ENCODE data around the gene SCLY.

The SCLY gene

DNA sequence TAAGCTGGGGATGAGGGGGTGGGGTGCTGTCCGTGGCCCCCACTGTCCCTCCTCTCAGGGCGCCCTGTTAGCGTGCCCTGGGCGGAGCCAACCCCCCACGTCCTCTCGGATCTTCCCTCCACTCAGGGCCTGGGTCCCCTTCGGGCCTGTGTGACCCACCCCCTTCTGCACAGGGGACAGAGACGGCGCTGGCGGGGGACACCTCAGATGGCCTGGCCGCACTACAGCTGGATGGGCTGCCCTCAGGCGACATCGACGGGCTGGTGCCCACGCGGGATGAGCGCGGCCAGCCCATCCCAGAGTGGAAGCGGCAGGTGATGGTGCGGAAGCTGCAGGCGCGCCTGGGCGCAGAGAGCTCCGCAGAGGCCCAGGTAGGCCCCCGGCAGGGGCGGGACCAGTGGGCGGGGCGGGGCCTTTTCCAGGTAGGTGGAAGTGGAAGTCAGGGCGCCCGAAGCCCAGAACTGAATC is 67.8 kb downstream of the SCLY start:
- Histone ChIP-seq H3K36me3 (ENCODE audit: control insufficient read depth, insufficient read depth, low read length) (no peaks in the 10 kb centered on the region), H3K4me1 (ENCODE audit: control insufficient read depth, insufficient read depth, low read length, poor library complexity, severe bottlenecking) (no peaks in the 10 kb centered on the region), H3K4me3 (ENCODE audit: extremely low read depth, insufficient read depth, low read length, poor library complexity, severe bottlenecking) (no peak overlapping the region), H3K9me3 (ENCODE audit: control insufficient read depth, low read length) (no peaks in the 10 kb centered on the region), H3K27ac (ENCODE audit: low read depth, low read length, severe bottlenecking) (no peak overlapping the region)
- WGBS, 2 experiments (ENCODE audit: insufficient coverage in 2 of 2) = 86 to 93% methylated on average over 21 to 24 of the region's 30 CpGs

DNA sequence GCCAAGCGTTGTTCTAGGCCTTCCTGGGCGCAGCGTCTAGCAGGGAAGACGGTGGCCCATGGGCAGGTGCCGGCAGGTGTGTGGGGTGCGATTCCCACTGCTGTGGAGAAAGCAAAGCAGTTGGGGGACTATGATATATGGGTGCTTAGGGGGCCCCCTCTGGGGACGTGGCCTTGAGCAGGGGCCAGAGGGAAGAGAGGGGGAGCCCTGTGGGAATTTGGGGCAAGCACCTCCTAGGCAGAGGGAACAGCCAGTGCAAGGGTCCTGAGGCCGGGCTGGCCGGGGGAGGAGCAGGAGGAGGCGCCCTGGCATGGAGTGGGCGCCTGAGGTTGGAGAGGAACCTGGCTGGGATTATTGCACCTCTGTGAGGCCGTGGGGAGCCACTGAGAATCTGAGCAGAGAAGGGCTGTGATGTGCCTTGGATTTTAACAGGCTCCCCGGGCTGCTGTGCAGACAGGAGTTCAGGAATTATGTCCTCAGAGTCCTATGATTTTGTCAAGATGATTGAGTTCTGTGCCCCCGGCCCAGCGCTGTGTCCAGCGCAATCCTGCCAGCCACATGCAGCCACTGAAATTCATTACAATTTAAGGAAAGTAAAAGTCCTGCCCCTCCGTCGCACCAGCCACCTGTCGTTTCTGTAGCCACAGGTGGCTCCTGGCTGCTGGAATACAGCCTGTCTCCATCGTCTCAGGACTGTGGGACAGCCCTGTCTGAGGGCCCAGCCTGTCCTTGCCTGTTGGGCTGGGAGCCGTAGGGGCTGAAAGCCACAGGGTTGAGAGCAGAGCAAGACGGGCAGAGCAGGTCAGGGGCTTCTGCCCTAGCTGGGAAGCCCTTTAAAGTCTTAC is 68.6 kb downstream of the SCLY start:
- Histone ChIP-seq H3K36me3 (ENCODE audit: control insufficient read depth, insufficient read depth, low read length) (no peaks in the 10 kb centered on the region), H3K9me3 (ENCODE audit: control insufficient read depth, low read length) (no peaks in the 10 kb centered on the region), H3K27ac (ENCODE audit: low read depth, low read length, severe bottlenecking) (no peak overlapping the region), H3K4me3 (ENCODE audit: extremely low read depth, insufficient read depth, low read length, poor library complexity, severe bottlenecking) (no peak overlapping the region), H3K4me1 (ENCODE audit: control insufficient read depth, insufficient read depth, low read length, poor library complexity, severe bottlenecking) (no peaks in the 10 kb centered on the region)
- WGBS, 2 experiments (ENCODE audit: insufficient coverage in 2 of 2) = 92 to 94% methylated on average over 20 to 22 of the region's 22 CpGs

DNA sequence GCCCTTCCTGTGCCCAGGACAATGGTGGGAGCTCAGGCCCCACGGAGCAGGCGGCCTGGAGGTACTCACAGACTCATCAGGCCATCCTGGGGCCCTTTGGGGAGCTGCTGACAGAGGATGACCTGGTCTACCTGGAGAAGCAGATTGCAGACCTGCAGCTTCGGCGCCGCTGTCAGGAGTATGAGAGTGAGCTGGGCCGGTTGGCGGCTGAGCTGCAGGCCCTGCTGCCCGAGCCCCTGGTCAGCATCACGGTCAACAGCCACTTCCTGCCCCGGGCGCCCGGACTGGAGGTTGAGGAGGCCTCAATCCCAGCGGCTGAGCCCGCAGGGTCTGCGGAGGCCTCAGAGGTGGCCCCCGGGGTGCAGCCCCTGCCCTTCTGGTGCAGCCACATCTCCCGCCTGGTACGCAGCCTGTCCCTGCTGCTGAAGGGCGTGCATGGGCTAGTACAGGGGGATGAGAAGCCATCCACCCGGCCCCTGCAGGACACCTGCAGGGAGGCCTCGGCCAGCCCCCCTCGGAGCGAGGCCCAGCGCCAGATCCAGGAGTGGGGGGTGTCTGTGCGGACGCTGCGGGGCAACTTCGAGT is 69.4 kb downstream of the SCLY start:
- Histone ChIP-seq H3K9me3 (ENCODE audit: control insufficient read depth, low read length) (no peaks in the 10 kb centered on the region), H3K4me1 (ENCODE audit: control insufficient read depth, insufficient read depth, low read length, poor library complexity, severe bottlenecking) (no peaks in the 10 kb centered on the region), H3K4me3 (ENCODE audit: extremely low read depth, insufficient read depth, low read length, poor library complexity, severe bottlenecking) (no peak overlapping the region), H3K27ac (ENCODE audit: low read depth, low read length, severe bottlenecking) (no peak overlapping the region), H3K36me3 (ENCODE audit: control insufficient read depth, insufficient read depth, low read length) (no peaks in the 10 kb centered on the region)
- WGBS, 2 experiments (ENCODE audit: insufficient coverage in 2 of 2) = 89 to 93% methylated on average over 26 to 27 of the region's 28 CpGs

DNA sequence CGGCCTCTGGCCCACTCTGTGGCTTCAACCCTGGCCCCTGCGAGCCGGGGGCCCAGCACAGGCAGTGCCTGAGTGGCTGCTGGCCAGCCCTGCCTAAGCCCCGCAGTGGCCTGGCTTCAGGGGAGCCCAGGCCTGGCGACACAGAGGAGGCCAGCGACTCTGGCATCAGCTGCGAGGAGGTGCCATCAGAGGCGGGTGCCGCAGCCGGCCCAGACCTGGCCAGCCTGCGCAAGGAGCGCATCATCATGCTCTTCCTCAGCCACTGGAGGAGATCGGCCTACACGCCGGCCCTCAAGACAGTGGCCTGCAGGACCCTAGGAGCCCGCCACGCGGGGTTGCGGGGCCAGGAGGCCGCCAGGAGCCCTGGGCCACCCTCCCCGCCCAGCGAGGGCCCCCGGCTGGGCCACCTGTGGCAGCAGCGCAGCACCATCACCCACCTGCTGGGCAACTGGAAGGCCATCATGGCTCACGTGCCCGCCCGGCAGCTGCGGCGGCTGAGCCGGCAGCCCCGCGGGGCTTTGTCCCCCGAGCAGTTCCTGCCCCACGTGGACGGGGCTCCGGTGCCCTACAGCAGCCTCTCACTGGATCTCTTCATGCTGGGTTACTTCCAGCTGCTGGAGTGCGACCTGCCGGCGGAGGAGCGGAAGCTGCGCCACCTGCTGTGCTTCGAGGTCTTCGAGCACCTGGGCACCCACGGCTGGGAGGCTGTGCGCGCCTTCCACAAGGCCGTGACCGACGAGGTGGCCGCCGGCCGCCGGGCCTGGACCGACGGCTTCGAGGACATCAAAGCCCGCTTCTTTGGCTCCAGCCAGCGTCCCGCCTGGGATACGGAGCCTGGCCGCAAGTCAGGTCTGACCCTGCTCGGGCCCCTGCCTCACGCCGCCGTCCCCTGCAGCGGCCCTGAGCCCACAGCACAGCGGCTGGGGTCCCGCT is 70.2 kb downstream of the SCLY start:
- H3K27ac ChIP-seq (ENCODE audit: low read depth, low read length, severe bottlenecking) = no peak overlapping the region
- 93 to 94% methylated on average over 51 to 67 of the region's 68 CpGs for WGBS, 2 experiments (ENCODE audit: insufficient coverage in 2 of 2)
- H3K4me3 ChIP-seq (ENCODE audit: extremely low read depth, insufficient read depth, low read length, poor library complexity, severe bottlenecking) = no peak overlapping the region
- no peaks in the 10 kb centered on the region for H3K4me1 ChIP-seq (ENCODE audit: control insufficient read depth, insufficient read depth, low read length, poor library complexity, severe bottlenecking)
- H3K9me3 ChIP-seq (ENCODE audit: control insufficient read depth, low read length) = no peaks in the 10 kb centered on the region
- no peaks in the 10 kb centered on the region for H3K36me3 ChIP-seq (ENCODE audit: control insufficient read depth, insufficient read depth, low read length)

DNA sequence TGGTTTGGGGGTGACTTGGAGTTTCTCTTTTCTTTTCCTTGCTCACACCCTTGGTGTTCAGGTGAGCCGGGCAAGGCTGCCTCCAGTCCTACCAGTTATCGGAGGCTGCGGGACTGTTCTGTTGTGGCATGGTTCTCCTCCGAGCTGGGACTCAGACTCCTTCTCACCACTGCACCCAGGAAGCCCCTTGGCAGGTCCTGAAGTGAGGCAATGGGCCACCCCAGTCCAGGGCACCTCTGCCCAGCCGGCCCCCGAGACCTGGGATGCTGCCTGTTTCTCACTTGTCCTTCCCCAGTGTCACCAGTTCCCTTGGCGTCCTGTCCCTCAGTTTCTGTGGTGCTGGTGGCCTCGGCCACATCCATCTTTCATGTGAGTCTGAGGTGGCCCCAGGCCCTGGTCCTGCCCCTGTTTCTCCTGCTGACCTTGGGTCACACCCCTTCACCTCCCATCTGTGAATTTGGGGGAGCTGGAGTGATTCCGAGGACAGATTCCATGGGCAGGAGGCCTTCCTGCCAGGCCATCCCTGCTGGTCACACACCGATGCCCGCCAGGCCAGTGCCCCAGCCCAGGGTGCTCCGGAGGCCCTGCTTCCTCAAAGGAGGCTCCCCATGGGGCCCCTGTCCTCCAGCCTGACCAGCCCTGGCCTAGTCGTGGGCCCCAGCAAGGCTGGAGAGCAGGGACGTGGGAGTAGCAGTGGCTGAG is 71.1 kb downstream of the SCLY start:
- no peaks in the 10 kb centered on the region for H3K36me3 ChIP-seq (ENCODE audit: control insufficient read depth, insufficient read depth, low read length)
- H3K27ac ChIP-seq (ENCODE audit: low read depth, low read length, severe bottlenecking) = no peak overlapping the region
- WGBS, 2 experiments (ENCODE audit: insufficient coverage in 2 of 2) = 87 to 89% methylated on average over 10 to 14 of the region's 14 CpGs
- H3K4me1 ChIP-seq (ENCODE audit: control insufficient read depth, insufficient read depth, low read length, poor library complexity, severe bottlenecking) = no peaks in the 10 kb centered on the region
- H3K4me3 ChIP-seq (ENCODE audit: extremely low read depth, insufficient read depth, low read length, poor library complexity, severe bottlenecking) = no peak overlapping the region
- H3K9me3 ChIP-seq (ENCODE audit: control insufficient read depth, low read length) = no peaks in the 10 kb centered on the region

DNA sequence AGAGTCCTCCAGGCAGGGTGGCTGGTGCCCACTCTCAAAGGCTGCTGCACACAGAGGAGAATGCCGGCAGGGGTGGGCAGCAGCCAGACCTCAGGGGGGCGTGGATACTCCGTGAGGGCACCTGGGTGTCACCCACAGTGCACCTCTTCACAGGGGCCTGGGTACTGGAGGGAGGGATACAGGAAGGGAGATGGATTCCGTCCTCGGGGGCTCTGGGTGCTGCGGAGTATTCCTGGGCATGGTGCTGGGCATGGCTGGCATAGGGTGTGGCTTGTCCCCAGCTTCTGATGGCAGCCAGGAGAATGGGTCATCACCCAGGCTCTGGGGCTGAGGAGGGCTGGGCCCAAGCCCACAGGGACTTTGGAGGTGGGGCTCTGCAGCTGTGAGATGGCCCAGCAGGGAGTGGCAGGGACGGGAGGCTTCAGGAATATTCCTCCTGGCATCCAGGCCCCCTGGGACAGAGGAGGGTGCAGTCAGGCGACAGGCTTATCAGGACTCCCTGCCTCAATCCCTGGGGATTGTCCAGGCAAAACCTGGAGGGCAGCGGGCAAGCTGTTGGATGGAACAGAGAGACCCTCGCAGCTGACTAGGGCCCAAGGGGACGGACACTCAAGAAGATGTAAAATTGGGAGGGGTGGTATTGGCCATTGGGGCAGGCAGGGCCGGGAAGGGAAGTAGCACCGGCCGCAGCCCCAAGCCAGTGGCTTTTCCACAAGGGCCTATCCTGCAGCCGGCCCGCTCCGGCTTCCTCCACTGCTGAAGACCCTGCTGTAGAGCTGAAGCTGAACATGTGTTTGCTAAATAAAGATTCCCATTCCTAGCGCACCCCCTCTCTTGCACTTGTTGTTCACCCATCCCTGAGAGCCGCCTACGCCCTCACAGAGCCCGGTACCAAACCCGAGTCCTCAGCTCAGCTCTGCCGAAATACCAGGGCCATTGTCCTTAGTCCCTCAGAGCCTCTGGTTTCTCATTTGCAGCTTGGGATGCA is 72.0 kb downstream of the SCLY start:
- Histone ChIP-seq H3K9me3 (ENCODE audit: control insufficient read depth, low read length) (no peaks in the 10 kb centered on the region), H3K27ac (ENCODE audit: low read depth, low read length, severe bottlenecking) (no peak overlapping the region), H3K4me3 (ENCODE audit: extremely low read depth, insufficient read depth, low read length, poor library complexity, severe bottlenecking) (no peak overlapping the region), H3K36me3 (ENCODE audit: control insufficient read depth, insufficient read depth, low read length) (no peaks in the 10 kb centered on the region), H3K4me1 (ENCODE audit: control insufficient read depth, insufficient read depth, low read length, poor library complexity, severe bottlenecking) (no peaks in the 10 kb centered on the region)
- 90% methylated on average over 19 to 23 of the region's 23 CpGs for WGBS, 2 experiments (ENCODE audit: insufficient coverage in 2 of 2)

DNA sequence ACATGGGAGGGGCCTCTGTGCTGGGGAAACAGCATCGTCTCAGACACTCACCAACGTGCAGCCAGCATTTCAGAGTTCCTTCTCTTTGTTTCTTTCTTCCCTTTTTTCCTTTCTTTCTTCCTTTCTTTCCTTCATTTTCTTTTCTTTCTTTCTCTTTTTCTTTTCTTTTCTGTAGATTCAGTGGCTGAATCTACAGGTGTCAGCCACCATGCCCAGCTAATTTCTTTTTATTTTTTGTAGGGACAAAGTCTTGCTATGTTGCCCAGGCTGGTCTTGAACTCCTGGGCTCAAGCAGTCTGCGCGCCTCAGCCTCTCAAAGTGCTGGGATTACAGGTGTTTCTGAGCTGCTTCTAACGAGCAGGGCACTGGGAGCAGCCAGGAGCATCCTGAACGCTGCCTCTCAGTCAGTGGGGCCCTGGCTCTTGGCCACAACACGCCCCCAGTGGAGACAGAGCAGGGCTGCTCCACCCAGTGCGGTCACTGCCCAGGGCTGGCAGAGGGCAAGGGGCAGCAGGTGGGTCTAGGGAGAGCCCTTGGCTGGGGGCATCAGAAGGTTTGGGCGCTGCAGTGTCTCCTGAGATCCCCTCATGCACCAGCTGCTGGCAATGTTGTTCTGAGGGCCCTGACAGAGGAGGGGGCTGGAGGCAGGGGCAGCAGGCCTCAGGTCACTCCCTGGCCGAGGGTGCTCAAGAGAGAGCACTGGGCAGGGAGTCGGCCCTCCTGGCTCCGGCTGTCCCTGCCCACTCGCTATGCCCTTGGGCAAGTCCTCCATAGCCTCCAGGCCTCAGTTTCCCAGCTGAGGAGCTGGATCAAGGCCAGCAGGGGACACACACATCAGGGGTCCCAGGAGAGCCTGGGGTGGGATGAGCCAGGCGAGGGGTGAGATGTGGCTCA is 72.9 kb downstream of the SCLY start:
- WGBS, 2 experiments (ENCODE audit: insufficient coverage in 2 of 2) = 79 to 80% methylated on average over 13 to 14 of the region's 14 CpGs
- no peak overlapping the region for H3K4me3 ChIP-seq (ENCODE audit: extremely low read depth, insufficient read depth, low read length, poor library complexity, severe bottlenecking)

DNA sequence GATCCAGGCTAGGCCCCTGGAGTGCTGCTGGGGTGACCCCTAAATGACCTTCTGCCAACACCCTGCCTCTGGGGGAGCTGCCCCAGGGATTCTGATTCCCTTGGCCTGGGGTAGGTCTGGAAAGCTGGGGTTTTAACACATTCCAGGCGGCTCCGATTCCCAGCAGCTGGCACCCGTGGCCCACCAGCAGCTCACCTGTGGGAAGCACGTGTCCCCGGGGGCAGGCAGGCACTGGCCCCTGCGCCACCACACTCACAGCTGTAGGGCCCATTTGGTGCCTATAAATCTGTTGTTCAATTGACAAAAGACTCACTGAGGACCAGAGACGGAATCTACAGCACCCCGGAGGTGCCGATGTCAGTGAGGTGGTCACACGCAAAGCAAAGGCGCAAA is 73.6 kb downstream of the SCLY start:
- H3K4me3 ChIP-seq (ENCODE audit: extremely low read depth, insufficient read depth, low read length, poor library complexity, severe bottlenecking) = no peak overlapping the region
- H3K27ac ChIP-seq (ENCODE audit: low read depth, low read length, severe bottlenecking) = no peak overlapping the region
- H3K9me3 ChIP-seq (ENCODE audit: control insufficient read depth, low read length) = no peaks in the 10 kb centered on the region
- H3K4me1 ChIP-seq (ENCODE audit: control insufficient read depth, insufficient read depth, low read length, poor library complexity, severe bottlenecking) = peaks cover 11% of the 10 kb centered on the region
- H3K36me3 ChIP-seq (ENCODE audit: control insufficient read depth, insufficient read depth, low read length) = no peaks in the 10 kb centered on the region
- WGBS, 2 experiments (ENCODE audit: insufficient coverage in 2 of 2) = 92% methylated on average over 8 to 11 of the region's 11 CpGs

More for the DNA sequence above, 72.9 kb downstream of the SCLY start:
- Histone ChIP-seq H3K27ac (ENCODE audit: low read depth, low read length, severe bottlenecking) (no peak overlapping the region), H3K9me3 (ENCODE audit: control insufficient read depth, low read length) (no peaks in the 10 kb centered on the region), H3K36me3 (ENCODE audit: control insufficient read depth, insufficient read depth, low read length) (no peaks in the 10 kb centered on the region), H3K4me1 (ENCODE audit: control insufficient read depth, insufficient read depth, low read length, poor library complexity, severe bottlenecking) (peaks cover 6% of the 10 kb centered on the region)
